Stimulated activated CD4-positive, alpha-beta T cell treated with anti-CD3 and anti-CD28 coated beads, Interleukin-1b, Interleukin-23, amount 100 ng/mL, for 4 hours (primary cell): ENCODE measurements around the gene HPN.
A peak's percentile ranks its signal among the peaks of the same experiment; 100 is the strongest.
"Not testable (repeated sequence)": the region's sequence is repeated elsewhere in the genome, so short reads cannot be mapped to it uniquely, and the experiment has no call there.

Source experiments
- DNase-seq, 2 donors: peaks; one replicate each; pipeline ENCODE4 v3.0.0-alpha.2; 2020; ENCODE audit warnings: low read depth in 2 of 2

HPN gene

GRCh38 chr19:35009424-35010415 lies 31.8 kb upstream of the HPN start:
- DNase-seq = no peak

DNA sequence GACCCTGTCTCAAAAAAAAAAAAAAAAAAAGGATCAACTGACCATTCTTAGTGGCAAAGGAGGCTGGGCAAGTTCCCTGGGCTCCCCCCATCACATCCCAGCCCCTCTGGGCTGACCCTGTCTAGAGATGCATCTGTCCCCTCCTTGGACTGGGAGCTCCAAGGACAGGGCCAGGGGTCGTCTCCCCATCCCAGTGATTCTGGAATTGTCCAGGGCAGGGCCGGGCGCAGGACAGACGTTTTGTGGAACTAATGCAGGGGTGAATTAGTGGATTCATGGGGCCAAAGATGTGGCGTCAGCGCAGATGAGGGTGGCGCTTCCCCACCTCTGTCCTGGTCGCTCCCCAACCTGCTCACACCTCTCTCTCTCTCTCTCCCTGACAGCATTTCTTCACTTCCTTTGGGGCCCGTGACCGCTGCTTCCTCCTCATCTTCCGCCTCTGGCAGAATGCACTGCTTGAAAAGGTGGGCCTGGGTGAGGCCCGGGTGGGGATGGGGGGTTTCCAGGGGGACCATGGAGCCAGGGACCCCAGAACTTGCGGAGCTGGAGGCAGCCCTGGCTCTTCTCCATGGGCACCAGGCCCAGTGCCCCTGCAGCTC lies 30.3 kb upstream of the HPN start:
- DNase-seq = no peak

- DNase-seq = no peak
These were observed 29.5 kb upstream of the HPN start for GRCh38 chr19:35011737-35012682.

DNA sequence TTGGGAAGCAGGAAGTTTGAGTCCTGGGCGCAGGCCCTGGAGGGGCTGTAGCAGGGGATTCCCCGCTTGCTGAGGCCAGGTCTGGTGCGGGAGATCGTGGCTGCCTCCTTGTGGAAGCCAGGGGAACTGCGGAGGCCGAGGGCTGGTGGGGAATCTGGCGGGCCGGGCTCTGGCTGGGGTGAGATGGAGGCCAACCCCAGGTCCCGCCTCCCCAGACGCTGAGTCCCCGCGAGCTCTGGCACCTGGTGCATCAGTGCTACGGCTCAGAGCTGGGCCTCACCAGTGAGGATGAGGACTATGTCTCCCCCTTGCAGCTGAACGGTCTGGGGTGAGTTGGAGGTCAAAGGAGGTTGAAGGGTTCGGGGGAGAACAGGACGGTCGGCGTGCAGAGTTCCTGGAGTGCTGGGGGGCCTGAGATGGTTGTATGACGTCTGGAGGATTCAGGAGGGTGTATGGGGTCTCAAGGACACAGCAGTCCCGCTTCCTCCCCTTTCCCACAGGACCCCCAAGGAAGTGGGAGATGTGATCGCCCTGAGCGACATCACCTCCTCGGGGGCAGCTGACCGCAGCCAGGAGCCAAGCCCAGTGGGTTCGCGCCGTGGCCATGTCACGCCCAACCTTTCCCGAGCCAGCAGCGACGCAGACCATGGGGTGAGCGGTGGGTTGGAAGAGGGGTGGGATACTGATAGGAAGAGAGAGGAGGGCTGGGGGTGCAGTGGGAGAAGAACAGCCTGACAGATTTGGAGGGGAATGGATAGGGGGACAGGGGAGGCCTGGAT lies 28.3 kb upstream of the HPN start:
- peak; percentile 71 to 76 for DNase-seq

- peak in 1 of 2 donors; percentile 42 for DNase-seq
These were observed 27.4 kb upstream of the HPN start for GRCh38 chr19:35013820-35014754.

GRCh38 chr19:35014774-35015173 lies 26.7 kb upstream of the HPN start:
- not testable (repeated sequence) for DNase-seq

DNA sequence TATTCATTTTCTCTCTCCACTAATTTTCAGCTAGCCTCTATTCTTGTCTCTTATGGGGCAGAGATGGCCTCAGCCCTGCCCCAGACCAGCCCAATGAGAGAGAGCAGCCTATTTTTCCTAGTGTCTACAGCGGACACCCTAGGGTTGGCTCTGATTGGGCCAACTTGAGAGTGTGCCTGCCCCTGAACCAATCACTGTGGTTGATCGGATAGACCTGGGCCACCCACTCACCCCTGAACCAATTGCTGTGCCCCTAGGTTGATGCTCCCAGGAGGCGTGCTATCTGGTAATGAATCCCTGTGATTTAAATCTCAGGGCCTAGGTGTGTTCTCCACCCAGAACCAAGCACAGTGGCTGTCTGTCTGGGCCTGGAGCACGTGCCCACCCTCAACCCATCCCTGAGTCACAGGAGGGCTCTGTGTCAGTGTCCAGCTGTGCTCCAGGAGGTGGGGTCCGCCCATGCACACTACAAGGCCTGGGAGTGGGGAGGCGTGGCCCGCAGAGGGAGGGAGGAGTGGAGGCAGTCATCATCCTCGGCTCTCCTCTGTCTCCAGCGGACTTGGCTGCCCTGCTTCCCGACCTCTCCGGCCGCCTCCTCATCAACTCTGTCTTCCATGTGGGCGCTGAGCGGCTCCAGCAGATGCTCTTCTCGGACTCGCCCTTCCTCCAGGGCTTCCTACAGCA lies 26.1 kb upstream of the HPN start:
- no peak for DNase-seq

DNA sequence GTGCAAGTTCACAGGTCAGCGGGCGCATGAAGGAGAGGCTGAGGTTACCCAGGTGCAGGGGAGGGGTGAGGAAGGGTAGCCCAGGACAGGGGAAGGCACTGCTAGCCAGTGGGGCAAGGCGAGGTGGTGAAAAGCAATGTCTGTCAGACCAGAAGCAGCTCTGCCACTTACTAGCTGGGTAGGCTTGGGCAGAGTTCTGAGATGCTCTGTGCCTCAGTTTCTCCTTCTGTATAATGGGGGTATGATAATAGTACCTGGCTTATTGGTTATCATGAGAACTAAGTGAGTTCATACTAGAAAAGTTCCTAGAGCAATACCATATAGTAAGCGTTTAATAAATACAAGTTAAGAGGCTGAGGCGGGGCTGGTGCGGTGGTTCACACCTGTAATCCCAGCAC lies 25.6 kb upstream of the HPN start:
- no peak for DNase-seq

DNA sequence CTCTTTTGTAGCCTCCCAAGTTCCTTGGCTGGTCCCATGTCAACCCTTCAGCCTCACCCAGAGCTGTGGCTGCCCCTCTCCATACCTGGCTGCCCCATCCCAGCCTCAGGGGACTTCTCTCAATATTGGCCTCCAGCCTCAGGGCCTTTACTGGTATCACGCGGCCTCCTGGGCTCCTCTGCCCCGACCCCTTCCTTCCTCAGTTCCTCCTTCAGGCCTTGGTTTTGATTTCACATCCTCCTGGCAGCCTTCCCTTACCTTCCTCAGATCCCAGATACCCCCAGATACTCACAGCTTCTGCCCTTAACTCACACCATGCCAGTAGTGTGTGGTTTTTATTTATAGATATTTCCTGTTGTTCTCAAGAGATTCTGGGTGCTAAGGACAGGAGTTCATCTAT lies 24.0 kb upstream of the HPN start:
- no peak for DNase-seq

DNA sequence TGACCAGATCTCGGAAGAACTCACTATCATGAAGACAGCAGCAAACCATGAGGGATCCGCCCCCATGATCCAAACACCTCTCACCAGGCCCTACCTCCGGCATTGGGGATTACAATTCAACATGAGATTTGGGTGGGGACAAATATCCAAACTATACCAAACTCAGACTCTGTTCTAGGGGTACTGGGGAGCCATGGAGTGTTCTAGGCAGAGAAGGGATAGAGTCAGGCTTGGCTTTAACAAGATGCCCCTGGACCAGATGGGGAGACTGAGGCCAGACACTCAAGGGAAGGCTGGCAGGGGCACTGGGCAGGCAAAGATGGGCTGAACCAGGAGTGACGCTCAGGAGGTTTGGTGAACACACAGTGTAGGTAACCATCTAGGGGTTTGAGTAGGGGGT lies 23.1 kb upstream of the HPN start:
- DNase-seq = no peak

GRCh38 chr19:35019144-35019543 lies 22.4 kb upstream of the HPN start:
- no peak for DNase-seq

DNA sequence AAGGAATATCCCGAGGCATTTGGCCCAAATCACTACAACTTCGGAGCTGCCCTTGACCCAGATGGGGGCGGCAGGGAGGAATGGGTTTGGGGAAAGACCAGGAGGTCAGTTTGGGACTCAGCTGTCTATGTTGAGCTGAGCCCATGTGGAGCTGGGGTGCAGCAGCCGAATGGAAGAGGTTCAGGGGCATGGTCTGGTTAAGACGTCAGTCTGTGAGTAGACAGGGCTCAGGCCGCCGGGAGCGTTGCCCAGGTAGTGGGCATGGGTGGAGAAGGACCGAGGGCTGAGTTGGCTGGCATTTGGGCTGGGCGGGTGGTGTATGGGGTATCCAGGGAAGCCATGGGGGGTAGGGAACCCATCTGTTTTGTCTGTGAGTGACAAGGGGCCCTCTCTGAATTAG lies 20.5 kb upstream of the HPN start:
- DNase-seq = no peak

DNA sequence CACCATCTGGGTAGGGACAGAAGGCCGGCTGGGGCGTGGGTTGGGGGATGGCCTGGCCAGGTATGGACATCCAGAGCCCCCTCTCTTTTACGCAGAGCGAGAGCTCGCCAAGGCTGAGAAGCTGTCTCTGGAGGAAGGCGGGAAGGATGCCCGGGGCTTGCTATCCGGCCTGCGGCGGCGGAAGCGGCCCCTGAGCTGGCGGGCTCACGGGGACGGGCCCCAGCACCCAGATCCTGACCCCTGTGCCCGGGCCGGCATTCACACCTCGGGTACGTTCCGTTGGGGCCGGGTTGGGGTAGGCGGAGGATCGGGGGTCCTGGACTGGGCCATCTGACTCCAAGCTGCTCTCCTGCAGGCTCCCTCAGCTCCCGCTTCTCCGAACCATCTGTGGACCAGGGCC lies 19.9 kb upstream of the HPN start:
- DNase-seq = no peak

- no peak for DNase-seq
These were observed 19.1 kb upstream of the HPN start for GRCh38 chr19:35022460-35022859.

GRCh38 chr19:35023428-35023827 lies 18.1 kb upstream of the HPN start:
- DNase-seq = no peak

- no peak for DNase-seq
These were observed 17.4 kb upstream of the HPN start for GRCh38 chr19:35024095-35024494.

GRCh38 chr19:35025969-35026368 lies 15.6 kb upstream of the HPN start:
- DNase-seq = no peak

- no peak for DNase-seq
These were observed 15.1 kb upstream of the HPN start for GRCh38 chr19:35026418-35026817.

DNA sequence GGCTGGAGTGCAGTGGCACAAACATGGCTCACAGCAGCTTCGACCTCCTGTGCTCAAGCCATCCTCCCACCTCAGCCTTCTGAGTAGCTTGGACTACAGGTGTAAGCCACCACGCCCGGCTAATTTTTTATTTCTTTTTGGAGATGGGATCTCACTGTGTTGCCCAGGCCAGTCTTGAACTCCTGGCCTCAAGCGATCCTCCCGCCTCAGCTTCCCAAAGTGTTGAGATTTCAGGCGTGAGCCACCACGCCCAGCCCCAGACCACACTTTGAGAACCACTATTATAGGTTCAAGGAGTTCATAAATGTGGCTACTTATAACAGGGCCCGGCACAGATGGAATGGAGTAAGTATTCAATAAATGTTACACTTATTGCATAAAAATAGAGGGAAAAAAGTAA lies 14.5 kb upstream of the HPN start:
- no peak for DNase-seq
